Immature natural killer cell (primary cell): Measurements from ENCODE around the gene TPM1. TPM values are rescaled to one million over a fixed set of nuclear protein-coding genes. Genes with fewer than 3 reads are reported as not detected.

Experiments
- DNase-seq, 3 donors: peaks; one replicate each; pipeline ENCODE4 v3.0.0; 2022; ENCODE audit warnings: mixed read lengths in 1 of 3
- H3K27ac Mint-ChIP-seq, 6 donors: one replicate each; pipeline ENCODE4 v1.8.0; 2020; ENCODE audit warnings: mixed read lengths in 6 of 6, mild to moderate bottlenecking in 5 of 6, inconsistent platforms in 4 of 6, moderate library complexity in 3 of 6
- H3K27me3 Mint-ChIP-seq, 3 donors: one replicate each; pipeline ENCODE4 v1.8.0; 2020 to 2021; ENCODE audit warnings: low read depth in 3 of 3, mild to moderate bottlenecking in 3 of 3, mixed read lengths in 3 of 3, moderate library complexity in 3 of 3, inconsistent platforms in 1 of 3
- H3K36me3 Mint-ChIP-seq, 3 donors: one replicate each; pipeline ENCODE4 v1.8.0; 2020; ENCODE audit warnings: mixed read lengths in 3 of 3, inconsistent platforms in 2 of 3, mild to moderate bottlenecking in 2 of 3
- H3K4me1 Mint-ChIP-seq, 2 donors: one replicate each; pipeline ENCODE4 v1.8.0; 2020; ENCODE audit warnings: inconsistent platforms in 2 of 2, mild to moderate bottlenecking in 2 of 2, mixed read lengths in 2 of 2, moderate library complexity in 1 of 2
- H3K4me3 Mint-ChIP-seq, 5 donors: one replicate each; pipeline ENCODE4 v1.8.0; 2020; ENCODE audit warnings: mild to moderate bottlenecking in 5 of 5, mixed read lengths in 5 of 5, inconsistent platforms in 3 of 5, moderate library complexity in 3 of 5
- H3K9me3 Mint-ChIP-seq, 6 donors: one replicate each; pipeline ENCODE4 v1.8.0; 2020; ENCODE audit warnings: mild to moderate bottlenecking in 6 of 6, mixed read lengths in 6 of 6, inconsistent platforms in 4 of 6, moderate library complexity in 3 of 6
- polyA plus RNA-seq, 3 donors: library from polyadenylated mRNA; unstranded; fragments of 300-500 nt; fragmentation: Illumina TruSeq; gene quantifications; one replicate each; pipeline ENCODE4 v1.2.3, GENCODE V29; 2021

Gene TPM1
- polyA plus RNA-seq, 3 donors from 2014 or later, result 9.1 to 11.9 (median 9.2) TPM

DNA sequence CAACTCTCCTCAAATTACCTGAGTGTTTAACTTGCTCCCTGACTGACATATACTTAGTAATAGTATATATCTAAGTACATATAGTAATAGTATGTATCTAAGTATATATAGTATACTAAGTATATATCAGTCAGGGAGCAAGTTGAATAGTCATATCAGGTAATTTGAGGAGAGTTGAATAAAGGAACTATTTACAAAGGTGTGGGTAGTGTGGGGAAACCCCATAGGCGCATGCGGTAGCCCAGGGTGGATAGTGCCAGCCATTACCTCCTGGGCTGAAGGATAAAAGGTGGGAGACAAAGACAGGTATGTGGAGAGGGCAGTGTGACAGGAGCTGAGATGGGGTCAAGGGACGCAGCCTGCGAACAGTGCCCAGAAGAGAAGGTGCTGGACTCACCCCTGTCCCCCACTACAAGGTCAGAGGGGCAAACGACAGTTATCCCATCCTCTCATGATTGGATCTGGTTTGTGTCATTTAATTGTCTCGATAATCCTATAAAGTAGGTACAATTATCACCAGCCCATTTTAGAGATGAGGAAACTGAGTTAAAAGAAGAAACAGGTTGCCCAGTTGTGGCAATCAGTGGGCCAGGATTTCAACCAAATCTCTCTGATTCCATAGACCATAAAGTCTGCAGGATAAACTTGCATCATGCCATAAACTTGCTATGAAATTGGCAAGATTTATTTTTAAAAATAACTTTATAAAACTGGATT is 34.1 kb upstream of the TPM1 start:
- Mint-ChIP-seq H3K4me3 (no peak overlapping the region), H3K27ac (no peak overlapping the region), H3K4me1 (no peaks in the 10 kb centered on the region), H3K36me3 (no peaks in the 10 kb centered on the region), H3K27me3 (peaks cover 0 to 8% (median 5%) of the 10 kb centered on the region in 3 donors), H3K9me3 (no peaks in the 10 kb centered on the region)
- no peak for DNase-seq

- DNase-seq, result no peak
- H3K4me1 Mint-ChIP-seq, result no peaks in the 10 kb centered on the region
- H3K9me3 Mint-ChIP-seq, result no peaks in the 10 kb centered on the region
- H3K4me3 Mint-ChIP-seq, result no peak overlapping the region
- peaks cover 2 to 10% (median 7%) of the 10 kb centered on the region in 3 donors for H3K27me3 Mint-ChIP-seq
- no peak overlapping the region for H3K27ac Mint-ChIP-seq
- no peaks in the 10 kb centered on the region for H3K36me3 Mint-ChIP-seq
These were observed 32.2 kb upstream of the TPM1 start for GRCh38 chr15:63010386-63010785.

GRCh38 chr15:63010920-63011693 is 31.4 kb upstream of the TPM1 start:
- Mint-ChIP-seq H3K27ac (no peak overlapping the region), H3K27me3 (peaks cover 2 to 10% (median 7%) of the 10 kb centered on the region in 3 donors), H3K4me1 (no peaks in the 10 kb centered on the region), H3K9me3 (no peaks in the 10 kb centered on the region), H3K4me3 (no peak overlapping the region), H3K36me3 (no peaks in the 10 kb centered on the region)
- no peak for DNase-seq

GRCh38 chr15:63012444-63012843 is 30.1 kb upstream of the TPM1 start:
- H3K27ac Mint-ChIP-seq, result no peak overlapping the region
- DNase-seq, result no peak
- no peaks in the 10 kb centered on the region for H3K4me1 Mint-ChIP-seq
- H3K36me3 Mint-ChIP-seq, result no peaks in the 10 kb centered on the region
- no peaks in the 10 kb centered on the region for H3K9me3 Mint-ChIP-seq
- H3K27me3 Mint-ChIP-seq, result peaks cover 2 to 7% (median 6%) of the 10 kb centered on the region in 3 donors
- no peak overlapping the region for H3K4me3 Mint-ChIP-seq

DNA sequence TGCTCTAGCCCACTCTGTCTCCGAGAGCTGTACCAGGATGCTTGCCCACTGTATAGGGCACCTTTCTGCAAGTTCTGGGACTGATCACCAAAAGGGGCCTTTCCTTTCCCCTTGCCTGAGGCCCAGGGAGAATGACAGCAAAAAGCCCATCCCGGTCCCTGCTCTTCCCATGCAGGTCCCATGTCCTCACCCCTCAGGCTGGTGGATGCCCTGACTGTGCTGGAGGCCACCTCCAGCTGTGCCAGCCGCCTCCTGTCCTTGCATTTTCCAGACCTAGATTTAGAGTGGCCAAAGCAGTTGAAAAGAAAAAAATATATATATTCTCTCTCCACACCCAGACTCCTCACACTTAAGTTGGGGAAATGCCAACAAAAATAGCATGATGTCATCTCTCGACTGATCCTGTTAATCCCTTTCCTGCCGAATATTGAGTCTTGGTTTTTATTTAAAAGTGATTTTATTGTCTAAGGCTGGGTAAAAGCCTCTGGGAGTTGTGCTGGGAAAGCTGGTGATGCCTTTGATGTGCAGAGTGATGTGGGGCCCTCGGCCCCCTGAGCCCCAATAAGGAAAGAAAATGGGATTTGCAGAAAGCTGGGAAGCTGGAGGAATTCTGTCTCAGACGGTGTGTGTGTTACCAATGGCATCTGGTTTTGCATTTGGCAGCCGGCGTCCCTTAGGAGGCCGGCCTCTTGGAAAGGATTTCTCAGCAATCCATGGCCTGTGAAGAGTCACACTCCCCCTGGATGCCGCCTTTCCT is 29.3 kb upstream of the TPM1 start:
- no peak overlapping the region for H3K4me3 Mint-ChIP-seq

GRCh38 chr15:63014578-63014977 is 28.0 kb upstream of the TPM1 start:
- Mint-ChIP-seq H3K9me3 (no peaks in the 10 kb centered on the region), H3K27me3 (peaks cover 2 to 5% (median 4%) of the 10 kb centered on the region in 3 donors), H3K4me3 (no peak overlapping the region), H3K36me3 (no peaks in the 10 kb centered on the region), H3K4me1 (no peaks in the 10 kb centered on the region), H3K27ac (no peak overlapping the region)
- DNase-seq, result no peak

More for the DNA sequence above, 29.3 kb upstream of the TPM1 start:
- Mint-ChIP-seq H3K4me1 (no peaks in the 10 kb centered on the region), H3K9me3 (no peaks in the 10 kb centered on the region), H3K27me3 (peaks cover 2 to 5% (median 5%) of the 10 kb centered on the region in 3 donors), H3K36me3 (no peaks in the 10 kb centered on the region), H3K27ac (no peak overlapping the region)
- DNase-seq, result no peak

DNA sequence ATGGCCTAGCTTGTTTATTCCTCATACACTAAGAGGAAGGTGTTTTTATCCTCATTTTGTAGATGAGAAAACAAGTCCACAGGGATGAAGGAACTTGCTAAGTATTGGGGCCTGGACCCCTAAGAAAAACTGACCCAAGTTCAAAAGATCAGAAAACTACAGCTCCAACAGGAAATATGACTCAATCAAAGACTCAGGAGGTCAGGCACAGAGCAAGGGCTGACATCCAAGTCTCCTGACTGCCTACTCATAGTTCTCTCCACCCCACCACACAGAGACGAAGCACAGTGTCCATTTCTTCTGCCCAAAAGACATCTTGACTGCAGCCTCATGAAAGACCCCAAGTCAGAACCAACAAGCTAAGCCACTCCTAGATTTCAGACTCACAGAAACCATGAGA is 26.9 kb upstream of the TPM1 start:
- Mint-ChIP-seq H3K9me3 (no peaks in the 10 kb centered on the region), H3K36me3 (no peaks in the 10 kb centered on the region), H3K4me1 (no peaks in the 10 kb centered on the region), H3K27me3 (peaks cover 2 to 5% (median 4%) of the 10 kb centered on the region in 3 donors), H3K27ac (no peak overlapping the region), H3K4me3 (no peak overlapping the region)
- DNase-seq, result no peak

GRCh38 chr15:63016234-63016633 is 26.3 kb upstream of the TPM1 start:
- H3K27ac Mint-ChIP-seq, result no peak overlapping the region
- H3K9me3 Mint-ChIP-seq, result no peaks in the 10 kb centered on the region
- no peaks in the 10 kb centered on the region for H3K36me3 Mint-ChIP-seq
- no peak overlapping the region for H3K4me3 Mint-ChIP-seq
- no peak for DNase-seq
- no peaks in the 10 kb centered on the region for H3K4me1 Mint-ChIP-seq
- peaks cover 2 to 4% (median 2%) of the 10 kb centered on the region in 3 donors for H3K27me3 Mint-ChIP-seq

DNA sequence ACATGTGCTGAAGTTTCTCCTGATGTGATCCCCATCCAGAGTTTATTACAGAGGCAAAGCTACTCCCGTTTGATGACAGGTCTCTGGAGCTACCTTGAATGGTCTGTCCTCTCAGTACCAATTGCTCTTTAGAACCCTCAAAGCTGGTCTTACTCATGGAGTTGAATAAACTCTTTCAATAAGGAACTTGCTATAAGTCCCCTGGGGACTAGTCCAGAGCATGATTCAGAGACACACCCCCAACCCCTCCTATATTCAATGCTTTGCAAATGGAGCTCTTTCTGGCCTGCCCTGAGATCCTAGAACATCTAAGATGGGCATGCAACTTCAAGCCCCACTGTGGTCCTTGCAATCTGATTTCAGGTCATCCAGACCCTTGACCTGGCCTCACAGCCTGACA is 23.9 kb upstream of the TPM1 start:
- no peak for DNase-seq
- Mint-ChIP-seq H3K27ac (no peak overlapping the region), H3K4me1 (no peaks in the 10 kb centered on the region), H3K27me3 (peaks cover 2 to 6% (median 4%) of the 10 kb centered on the region in 3 donors), H3K36me3 (no peaks in the 10 kb centered on the region), H3K9me3 (no peaks in the 10 kb centered on the region), H3K4me3 (no peak overlapping the region)

- H3K9me3 Mint-ChIP-seq, result no peaks in the 10 kb centered on the region
- no peak overlapping the region for H3K4me3 Mint-ChIP-seq
- H3K27me3 Mint-ChIP-seq, result peaks cover 0 to 4% (median 2%) of the 10 kb centered on the region in 3 donors
- no peak for DNase-seq
- H3K4me1 Mint-ChIP-seq, result no peaks in the 10 kb centered on the region
- H3K27ac Mint-ChIP-seq, result no peak overlapping the region
- H3K36me3 Mint-ChIP-seq, result no peaks in the 10 kb centered on the region
These were observed 22.9 kb upstream of the TPM1 start for GRCh38 chr15:63019511-63020109.

GRCh38 chr15:63020128-63020527 is 22.4 kb upstream of the TPM1 start:
- no peak for DNase-seq
- H3K27me3 Mint-ChIP-seq, result peaks cover 2 to 4% (median 2%) of the 10 kb centered on the region in 3 donors
- H3K36me3 Mint-ChIP-seq, result no peaks in the 10 kb centered on the region
- no peaks in the 10 kb centered on the region for H3K9me3 Mint-ChIP-seq
- H3K4me3 Mint-ChIP-seq, result no peak overlapping the region
- H3K4me1 Mint-ChIP-seq, result no peaks in the 10 kb centered on the region
- no peak overlapping the region for H3K27ac Mint-ChIP-seq

DNA sequence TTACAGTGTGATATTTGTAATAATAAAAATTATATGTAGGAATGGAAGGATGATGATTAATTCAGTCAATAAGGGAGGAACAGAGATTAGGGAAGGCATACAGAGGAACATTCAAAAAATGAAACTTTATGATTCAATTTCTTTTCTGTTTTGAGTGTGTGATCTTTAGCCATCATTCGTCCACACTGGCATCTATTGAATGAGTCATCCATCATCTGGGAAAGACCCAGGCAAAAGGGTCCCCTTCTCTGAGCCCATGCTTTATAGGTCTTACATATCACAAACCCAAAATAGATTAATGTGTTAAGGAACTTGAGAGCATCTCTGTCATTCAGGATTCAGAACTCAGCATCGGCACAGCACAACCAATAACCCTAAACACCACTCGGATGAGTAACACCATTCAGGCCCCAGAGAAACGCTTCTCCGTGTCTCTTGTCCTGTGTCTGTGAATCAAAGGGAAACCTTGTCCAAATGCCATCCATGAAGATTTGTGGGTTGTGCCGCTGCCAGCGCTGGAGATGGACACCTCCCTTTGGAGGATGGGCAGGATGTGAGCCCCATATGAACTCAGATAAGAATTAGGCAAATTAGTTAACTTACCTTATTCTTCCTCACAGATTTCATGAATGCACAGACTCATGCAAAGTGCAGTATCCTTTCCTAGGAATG is 21.7 kb upstream of the TPM1 start:
- Mint-ChIP-seq H3K27ac (no peak overlapping the region), H3K9me3 (no peaks in the 10 kb centered on the region), H3K4me1 (no peaks in the 10 kb centered on the region), H3K4me3 (no peak overlapping the region), H3K27me3 (peaks cover 2 to 4% (median 2%) of the 10 kb centered on the region in 3 donors), H3K36me3 (no peaks in the 10 kb centered on the region)
- DNase-seq, result no peak

DNA sequence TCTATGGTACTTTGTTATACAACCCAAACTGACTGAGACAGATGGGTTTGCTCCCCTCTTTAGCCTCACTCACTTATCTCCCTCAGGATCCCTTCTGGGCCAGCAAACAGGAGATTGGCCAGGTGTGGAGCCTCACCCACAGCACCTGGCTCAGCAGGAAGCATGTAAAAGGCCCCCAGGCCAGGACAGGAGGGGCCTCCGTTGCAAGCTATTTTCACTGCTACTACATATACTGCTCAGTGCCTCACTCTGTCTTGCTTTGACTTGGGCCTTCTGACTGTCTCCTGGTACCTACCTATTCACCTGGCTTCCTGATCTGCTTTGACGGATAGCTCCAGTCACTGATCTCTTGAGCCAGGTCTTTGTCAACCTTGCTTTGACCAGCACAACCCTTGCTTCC is 20.4 kb upstream of the TPM1 start:
- Mint-ChIP-seq H3K27ac (no peak overlapping the region), H3K4me3 (no peak overlapping the region), H3K4me1 (no peaks in the 10 kb centered on the region), H3K27me3 (peaks cover 2 to 4% (median 2%) of the 10 kb centered on the region in 3 donors), H3K9me3 (no peaks in the 10 kb centered on the region), H3K36me3 (no peaks in the 10 kb centered on the region)
- DNase-seq, result no peak
